B cell (primary cell): Measurements from ENCODE around the gene CTIF. TPM values are rescaled to one million over a fixed set of nuclear protein-coding genes. Genes with fewer than 3 reads are reported as not detected.

Experiments
- ATAC-seq: fragments of 200-7000 bp; cut with Tn5 transposase; one replicate; pipeline ENCODE4 v1.10.0; 2021; ENCODE audit warnings: low read depth, mild to moderate bottlenecking, moderate number of reproducible peaks, moderate library complexity
- CTCF ChIA-PET: fragments of 350-600 bp; sonication (Branson Sonifier 250); formaldehyde crosslinking; loops from one replicate; lab custom pipeline; 2021; ENCODE audit warnings: antibody characterized with exemption, inconsistent platforms; lab: Charles Lee
- POLR2A ChIA-PET: fragments of 350-600 bp; sonication (Branson Sonifier 250); formaldehyde crosslinking; loops from one replicate; lab custom pipeline; 2021; ENCODE audit warnings: antibody characterized with exemption; lab: Charles Lee
- DNase-seq: peaks from one replicate; pipeline ENCODE4 v3.0.0; 2013
- H2AFZ ChIP-seq: 2 replicates; pipeline ENCODE4 v1.6.1; 2012; ENCODE audit warnings: mild to moderate bottlenecking, low read depth, low read length; ENCODE audit not compliant: insufficient read depth, poor library complexity, severe bottlenecking
- H3K27ac ChIP-seq, 2 donors: 1 replicate in 1 of 2; 2 replicates in 1 of 2; pipeline ENCODE4 v1.5.1; 2012 to 2013; ENCODE audit warnings: low read length in 2 of 2, mild to moderate bottlenecking in 2 of 2, moderate library complexity in 1 of 2
- H3K27me3 ChIP-seq, 4 experiments: fragments of 200-600 bp in 1 of 4; sonication (generic) in 1 of 4; replicated peaks in 1 of 4; 1 replicate in 2 of 4; 2 replicates in 2 of 4; pipeline versions ENCODE4 v1.6.1 to v1.7.0; 2013 to 2016; ENCODE audit warnings: low read length in 3 of 4, mild to moderate bottlenecking in 2 of 4, mixed read lengths in 1 of 4, moderate library complexity in 1 of 4; ENCODE audit not compliant: insufficient read depth in 4 of 4, control insufficient read depth in 3 of 4; ENCODE audit errors: control extremely low read depth in 1 of 4
- H3K36me3 ChIP-seq, 2 experiments: replicated peaks in 1 of 2; 1 replicate in 1 of 2; 2 replicates in 1 of 2; pipeline versions ENCODE4 v1.6.1 to v1.7.1; 2013; ENCODE audit warnings: low read length in 1 of 2; ENCODE audit not compliant: insufficient read depth in 2 of 2, control insufficient read depth in 1 of 2; ENCODE audit errors: control extremely low read depth in 1 of 2, extremely low read depth in 1 of 2
- H3K4me1 ChIP-seq, 2 donors: fragments of 200-600 bp in 1 of 2; sonication (generic) in 1 of 2; 1 replicate in 1 of 2; 2 replicates in 1 of 2; pipeline versions ENCODE4 v1.5.1 to v1.6.1; 2013 to 2017; ENCODE audit warnings: low read length in 2 of 2; ENCODE audit not compliant: control insufficient read depth in 2 of 2, insufficient read depth in 2 of 2
- H3K4me2 ChIP-seq: replicated peaks from 2 replicates; pipeline ENCODE3; 2012; ENCODE audit warnings: mild to moderate bottlenecking, low read depth, low read length; ENCODE audit not compliant: poor library complexity, severe bottlenecking
- H3K4me3 ChIP-seq, 5 experiments: fragments of 200-600 bp in 1 of 5; sonication (generic) in 1 of 5; 1 replicate in 3 of 5; 2 replicates in 2 of 5; pipeline versions ENCODE4 v1.5.1 to v1.7.0; 2011 to 2016; ENCODE audit warnings: low read length in 4 of 5, mild to moderate bottlenecking in 4 of 5, low read depth in 2 of 5, control low read depth in 1 of 5, moderate library complexity in 1 of 5; ENCODE audit not compliant: insufficient read depth in 1 of 5; ENCODE audit errors: control extremely low read depth in 1 of 5, extremely low read depth in 1 of 5
- H3K79me2 ChIP-seq: fragments of 200-600 bp; sonication (generic); one replicate; pipeline ENCODE4 v1.6.0; 2016; ENCODE audit warnings: low read length; ENCODE audit not compliant: control insufficient read depth, insufficient read depth
- H3K9ac ChIP-seq: fragments of 200-600 bp; sonication (generic); 2 replicates; pipeline ENCODE4 v1.6.1; 2017; ENCODE audit warnings: mild to moderate bottlenecking, low read length, moderate library complexity
- H3K9me3 ChIP-seq, 3 donors: one replicate each; pipeline versions ENCODE4 v1.6.1 to v1.7.1; 2013; ENCODE audit warnings: low read length in 2 of 3; ENCODE audit not compliant: control insufficient read depth in 2 of 3, insufficient read depth in 1 of 3; ENCODE audit errors: control extremely low read depth in 1 of 3
- H4K20me1 ChIP-seq: 2 replicates; pipeline ENCODE4 v1.6.0; 2012; ENCODE audit warnings: mild to moderate bottlenecking, low read length; ENCODE audit not compliant: insufficient read depth, control insufficient read depth, poor library complexity, severe bottlenecking
- H3K27ac Mint-ChIP-seq: one replicate; pipeline ENCODE4 v1.8.0; 2021; ENCODE audit warnings: mixed read lengths
- H3K27me3 Mint-ChIP-seq: one replicate; pipeline ENCODE4 v1.8.0; 2021; ENCODE audit warnings: mixed read lengths
- H3K4me1 Mint-ChIP-seq: one replicate; pipeline ENCODE4 v1.8.0; 2021; ENCODE audit warnings: mixed read lengths
- H3K4me3 Mint-ChIP-seq: one replicate; pipeline ENCODE4 v1.8.0; 2021; ENCODE audit warnings: mixed read lengths
- H3K9me3 Mint-ChIP-seq: one replicate; pipeline ENCODE4 v1.8.0; 2022; ENCODE audit warnings: mixed read lengths; ENCODE audit not compliant: insufficient read depth
- CTCF ChIP-seq: fragments of 200-600 bp; IDR thresholded peaks from one replicate; pipeline ENCODE4 v1.8.0; 2022; ENCODE audit warnings: antibody characterized with exemption, mild to moderate bottlenecking
- EZH2 ChIP-seq: IDR thresholded peaks from 2 replicates; pipeline ENCODE4 v1.6.1; 2012; ENCODE audit warnings: borderline replicate concordance, low read depth, mild to moderate bottlenecking, moderate library complexity, low read length; ENCODE audit not compliant: insufficient read depth, poor library complexity, severe bottlenecking
- WGBS: methylation state at CpG from one replicate; pipeline ENCODE4 v1.1.5; 2013; ENCODE audit warnings: missing lambda C conversion rate; ENCODE audit not compliant: insufficient coverage; 5-methylcytosine and 5-hydroxymethylcytosine counted together
- intact Hi-C: fragments of 100-400 bp; cut with micrococcal nuclease; formaldehyde crosslinking; loops from one replicate; pipeline ENCODE4 v1.10.0; 2022
- polyA plus RNA-seq: library from polyadenylated mRNA; depleted of rRNA; stranded (reverse); fragments of >200 nt; gene quantifications from 2 replicates; pipeline ENCODE4 v1.2.3, GENCODE V29; 2012
- total RNA-seq, 2 donors: library from RNA; stranded (reverse); fragments of 120-200 nt in 1 of 2; gene quantifications; 1 replicate in 1 of 2; 2 replicates in 1 of 2; pipeline versions ENCODE4 v1.2.3 to v1.2.4, GENCODE V29; 2013 to 2022

The CTIF gene
- total and polyA plus RNA-seq, 2 donors (not counting 1 experiment from before 2014, with no cell fraction given): 3.6 to 16.2 TPM

GRCh38 chr18:48834413-48835031, 295.7 kb downstream of the CTIF start:
- H2AFZ ChIP-seq: peak overlapping the region; percentile 11

More at GRCh38 chr18:48834413-48835031, 295.7 kb downstream of the CTIF start:
- Histone ChIP-seq H3K27me3 (peaks cover 0 to 3% (median 0%) of the 10 kb centered on the region in 4 experiments), H3K9ac (peak overlapping the region; percentile 36), H3K36me3 (no peaks in the 10 kb centered on the region), H3K9me3 (no peaks in the 10 kb centered on the region), H3K79me2 (no peaks in the 10 kb centered on the region), H3K4me1 (peaks cover 32 to 36% of the 10 kb centered on the region in 2 donors), H4K20me1 (no peaks in the 10 kb centered on the region), H3K4me2 (peak overlapping the region; percentile 66), H3K27ac (peak overlapping the region in 1 of 2 donors; percentile 32), H3K4me3 (peak overlapping the region in 3 of 5 experiments; percentile 2 to 37 (median 29))
- Mint-ChIP-seq H3K27ac (peak overlapping the region; percentile 74), H3K4me3 (peak overlapping the region; percentile 83), H3K9me3 (no peaks in the 10 kb centered on the region), H3K4me1 (peaks cover 41% of the 10 kb centered on the region), H3K27me3 (no peaks in the 10 kb centered on the region)
- CTCF ChIA-PET: interaction anchor here (1.1 to 1.2 kb wide), 2 partner anchors 57 to 177 kb away, joined by 3 read pairs; no protein-coding TSS in a partner anchor
- TF ChIP-seq EZH2: no peak
- no peak for TF ChIP-seq CTCF
- ATAC-seq (peak; percentile 66), DNase-seq (peak; percentile 60)
- 17% methylated on average over 16 of the region's 18 CpGs for WGBS
- POLR2A ChIA-PET: interaction anchor here (0.6 to 1.2 kb wide), 4 partner anchors 12 to 114 kb away, joined by 3 to 11 read pairs (median 6); no protein-coding TSS in a partner anchor
- intact Hi-C loops: loop anchor here (1.0 to 2.0 kb wide), 3 partner anchors 14 to 50 kb away; no protein-coding TSS in a partner anchor
